SK-N-SH (cell line): Measurements from ENCODE around the gene ZBTB16. TPM values are rescaled to one million over a fixed set of nuclear protein-coding genes. Genes with fewer than 3 reads are reported as not detected.

Experiments
- CTCF ChIA-PET: fragments of 300-600, 350-600 bp; formaldehyde crosslinking; extraction: SDS; loops from one replicate; lab custom pipeline; 2021; lab: Yijun Ruan, JAX
- POLR2A ChIA-PET: fragments of 350-600 bp; sonication (Branson Sonifier 250); formaldehyde crosslinking; extraction: SDS; loops from one replicate; lab custom pipeline; 2020; ENCODE audit warnings: antibody characterized with exemption, inconsistent platforms; lab: Yijun Ruan, JAX
- DNase-seq: peaks from one replicate; pipeline ENCODE4 v3.0.0; 2012
- H2AFZ ChIP-seq: fragments of 200-600 bp; sonication (generic); 2 replicates; pipeline ENCODE4 v1.8.1; 2016; ENCODE audit warnings: antibody characterized with exemption, mild to moderate bottlenecking, low read depth
- H3F3A ChIP-seq: fragments of 200-600 bp; sonication (generic); replicated peaks from 2 replicates; pipeline ENCODE3; 2016; ENCODE audit warnings: antibody characterized with exemption, mild to moderate bottlenecking; ENCODE audit not compliant: insufficient read depth
- H3K27ac ChIP-seq, 2 experiments: fragments of 200-500 bp in 1 of 2; fragments of 200-600 bp in 1 of 2; sonication (Bioruptor generic) in 1 of 2; sonication (generic), shearing (Covaris generic) in 1 of 2; 2 replicates each; pipeline versions ENCODE4 v1.5.1 to v1.6.1; 2014 to 2016; ENCODE audit warnings: low read depth in 2 of 2, inconsistent platforms in 1 of 2, low read length in 1 of 2, mild to moderate bottlenecking in 1 of 2, mixed read lengths in 1 of 2
- H3K27me3 ChIP-seq: fragments of 200-600 bp; sonication (generic), shearing (Covaris generic); 2 replicates; pipeline ENCODE4 v1.6.1; 2016; ENCODE audit warnings: mixed run types; ENCODE audit not compliant: insufficient read depth
- H3K36me3 ChIP-seq, 2 experiments: fragments of 200-500 bp in 1 of 2; fragments of 200-600 bp in 1 of 2; sonication (Bioruptor generic) in 1 of 2; sonication (generic) in 1 of 2; replicated peaks in 1 of 2; 2 replicates each; pipeline versions ENCODE3 to v1.5.1; 2014 to 2016; ENCODE audit warnings: low read length in 1 of 2, mild to moderate bottlenecking in 1 of 2; ENCODE audit not compliant: insufficient read depth in 2 of 2, control insufficient read depth in 1 of 2
- H3K4me1 ChIP-seq, 2 experiments: fragments of 200-500 bp in 1 of 2; fragments of 200-600 bp in 1 of 2; sonication (Bioruptor generic) in 1 of 2; sonication (generic), shearing (Covaris generic) in 1 of 2; 2 replicates each; pipeline versions ENCODE4 v1.5.1 to v1.6.1; 2014 to 2016; ENCODE audit warnings: low read depth in 1 of 2, low read length in 1 of 2, mixed run types in 1 of 2; ENCODE audit not compliant: insufficient read depth in 2 of 2, control insufficient read depth in 1 of 2
- H3K4me2 ChIP-seq: fragments of 200-600 bp; sonication (generic), shearing (Covaris generic); 2 replicates; pipeline ENCODE4 v1.6.1; 2017; ENCODE audit warnings: mixed run types
- H3K4me3 ChIP-seq, 2 experiments: fragments of 200-500 bp in 1 of 2; fragments of 200-600 bp in 1 of 2; sonication (Bioruptor generic) in 1 of 2; sonication (generic), shearing (Covaris generic) in 1 of 2; 2 replicates each; pipeline versions ENCODE4 v1.5.1 to v1.8.1; 2014 to 2016; ENCODE audit warnings: low read depth in 2 of 2, inconsistent platforms in 1 of 2, low read length in 1 of 2, mild to moderate bottlenecking in 1 of 2, mixed read lengths in 1 of 2, moderate library complexity in 1 of 2
- H3K79me2 ChIP-seq: fragments of 200-600 bp; sonication (generic); 2 replicates; pipeline ENCODE4 v1.8.1; 2017; ENCODE audit warnings: mild to moderate bottlenecking; ENCODE audit not compliant: insufficient read depth
- H3K9ac ChIP-seq: fragments of 200-600 bp; sonication (generic); 2 replicates; pipeline ENCODE4 v1.6.1; 2017; ENCODE audit warnings: mixed run types
- H3K9me2 ChIP-seq: fragments of 200-600 bp; sonication (generic); 2 replicates; pipeline ENCODE4 v1.6.1; 2017; ENCODE audit warnings: mixed run types
- H3K9me3 ChIP-seq: fragments of 200-600 bp; sonication (generic); 2 replicates; pipeline ENCODE4 v1.6.1; 2017; ENCODE audit warnings: mixed run types, mild to moderate bottlenecking, moderate library complexity
- H4K20me1 ChIP-seq: fragments of 200-600 bp; sonication (generic); 2 replicates; pipeline ENCODE4 v1.6.1; 2017; ENCODE audit warnings: mild to moderate bottlenecking, mixed run types; ENCODE audit not compliant: insufficient read depth
- EP300 ChIP-seq, 2 experiments: IDR thresholded peaks; 2 replicates each; pipeline versions ENCODE4 v1.4.0 to v1.6.1; 2012; ENCODE audit warnings: borderline replicate concordance in 1 of 2, low read depth in 1 of 2, low read length in 1 of 2
- JUND ChIP-seq: IDR thresholded peaks from 2 replicates; pipeline ENCODE4 v1.4.0; 2012
- MEF2A ChIP-seq: IDR thresholded peaks from 2 replicates; pipeline ENCODE4 v1.4.0; 2012; ENCODE audit warnings: low read depth, borderline replicate concordance
- NFIC ChIP-seq: IDR thresholded peaks from 2 replicates; pipeline ENCODE4 v1.4.0; 2012; ENCODE audit warnings: borderline replicate concordance
- RAD21 ChIP-seq: IDR thresholded peaks from 2 replicates; pipeline ENCODE4 v1.6.1; 2012; ENCODE audit warnings: mild to moderate bottlenecking, low read length
- USF1 ChIP-seq: IDR thresholded peaks from 2 replicates; pipeline ENCODE4 v1.4.0; 2012; ENCODE audit warnings: low read depth, borderline replicate concordance
- YY1 ChIP-seq: IDR thresholded peaks from 2 replicates; pipeline ENCODE4 v1.4.0; 2012; ENCODE audit warnings: low read depth, mild to moderate bottlenecking
- WGBS: methylation state at CpG from one replicate; pipeline ENCODE4 v1.1.6; 2017; ENCODE audit warnings: low lambda C conversion rate; 5-methylcytosine and 5-hydroxymethylcytosine counted together
- polyA plus RNA-seq, 3 experiments: library from polyadenylated mRNA; depleted of rRNA; stranded (reverse); fragments of >200 nt; gene quantifications; 2 replicates each; pipeline ENCODE4 v1.2.3, GENCODE V29; 2012
- TF ChIP-seq, protein P1 (sequence below): IDR thresholded peaks from 2 replicates; pipeline ENCODE4; 2012
- TF ChIP-seq, protein P2 (sequence below): IDR thresholded peaks from 2 replicates; pipeline ENCODE4 v1.4.0; 2012; ENCODE audit warnings: low read depth, borderline replicate concordance

Gene ZBTB16
- polyA plus RNA-seq, 1 of the 3 experiments (the other 2 are of a cell fraction) = not detected

DNA sequence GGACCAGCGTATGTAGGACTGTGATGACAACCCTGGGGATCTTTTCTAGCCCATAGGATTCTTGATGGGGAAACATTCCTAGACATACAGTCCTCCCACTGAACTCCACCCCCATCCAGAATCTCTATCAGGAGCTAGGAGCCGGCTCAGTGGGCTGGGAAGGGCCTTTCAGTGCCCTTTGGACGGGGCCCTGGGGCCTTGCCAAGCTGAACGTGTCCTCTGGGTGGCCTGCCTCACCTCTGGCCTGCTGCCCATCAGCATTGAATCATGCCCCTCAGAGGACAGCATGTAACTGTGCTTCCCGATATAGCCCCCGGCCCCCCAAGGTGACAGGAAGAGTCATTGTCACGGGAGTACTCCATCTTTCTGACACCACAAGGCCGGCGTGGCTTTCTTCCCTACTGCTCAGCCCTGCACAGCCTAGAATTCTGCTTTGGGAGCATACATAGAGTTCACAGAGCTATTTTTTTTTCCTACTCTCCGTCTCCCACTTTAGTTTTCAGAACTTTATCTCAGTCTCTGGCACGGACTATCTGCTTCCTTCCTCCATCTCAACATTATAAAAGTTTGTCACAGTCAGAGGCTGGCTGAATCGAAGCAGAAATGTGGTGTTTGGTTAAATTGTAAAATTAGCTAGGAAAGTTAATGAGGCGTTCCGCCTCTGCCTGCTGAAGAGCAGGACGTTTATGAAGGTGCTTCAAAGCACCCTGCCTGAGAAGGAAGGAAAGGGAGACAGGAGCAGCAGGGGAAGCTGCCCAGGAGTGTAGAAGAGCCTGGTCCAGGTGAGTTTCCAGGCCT is 111.9 kb downstream of the ZBTB16 start (continued):
- TF ChIP-seq USF1 (no peak), EP300 (IDR thresholded peaks at IDR 0.05; ENCODE audit: borderline replicate concordance in 1 of 2, low read depth in 1 of 2, low read length in 1 of 2) (no peak), RAD21 (no peak), JUND (no peak)
- TF ChIP-seq, protein P1, sequence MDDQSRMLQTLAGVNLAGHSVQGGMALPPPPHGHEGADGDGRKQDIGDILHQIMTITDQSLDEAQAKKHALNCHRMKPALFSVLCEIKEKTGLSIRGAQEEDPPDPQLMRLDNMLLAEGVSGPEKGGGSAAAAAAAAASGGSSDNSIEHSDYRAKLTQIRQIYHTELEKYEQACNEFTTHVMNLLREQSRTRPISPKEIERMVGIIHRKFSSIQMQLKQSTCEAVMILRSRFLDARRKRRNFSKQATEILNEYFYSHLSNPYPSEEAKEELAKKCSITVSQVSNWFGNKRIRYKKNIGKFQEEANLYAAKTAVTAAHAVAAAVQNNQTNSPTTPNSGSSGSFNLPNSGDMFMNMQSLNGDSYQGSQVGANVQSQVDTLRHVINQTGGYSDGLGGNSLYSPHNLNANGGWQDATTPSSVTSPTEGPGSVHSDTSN = no peak

GRCh38 chr11:114172055-114172861 is 112.7 kb downstream of the ZBTB16 start:
- H3K9me2 ChIP-seq = no peaks in the 10 kb centered on the region
- POLR2A ChIA-PET = interaction anchor here (1.8 kb wide), 1 partner anchor 11 kb away, joined by 4 read pairs; no protein-coding TSS in a partner anchor
- H3K27ac ChIP-seq = no peak overlapping the region
- CTCF ChIA-PET = interaction anchor here (1.0 to 3.3 kb wide), 6 partner anchors 8 to 178 kb away, joined by 3 to 20 read pairs (median 7); no protein-coding TSS in a partner anchor
- H3K79me2 ChIP-seq = no peaks in the 10 kb centered on the region
- H4K20me1 ChIP-seq = 0 out of 2 replicates have a peak, but pooled peaks cover 2% of the 10 kb centered on the region
- no peak overlapping the region for H3K4me3 ChIP-seq
- no peaks in the 10 kb centered on the region for H3K9me3 ChIP-seq
- no peaks in the 10 kb centered on the region for H3K36me3 ChIP-seq
- TF ChIP-seq JUND (no peak), YY1 (no peak), MEF2A (no peak), NFIC (no peak), RAD21 (no peak)
- TF ChIP-seq, protein P2, sequence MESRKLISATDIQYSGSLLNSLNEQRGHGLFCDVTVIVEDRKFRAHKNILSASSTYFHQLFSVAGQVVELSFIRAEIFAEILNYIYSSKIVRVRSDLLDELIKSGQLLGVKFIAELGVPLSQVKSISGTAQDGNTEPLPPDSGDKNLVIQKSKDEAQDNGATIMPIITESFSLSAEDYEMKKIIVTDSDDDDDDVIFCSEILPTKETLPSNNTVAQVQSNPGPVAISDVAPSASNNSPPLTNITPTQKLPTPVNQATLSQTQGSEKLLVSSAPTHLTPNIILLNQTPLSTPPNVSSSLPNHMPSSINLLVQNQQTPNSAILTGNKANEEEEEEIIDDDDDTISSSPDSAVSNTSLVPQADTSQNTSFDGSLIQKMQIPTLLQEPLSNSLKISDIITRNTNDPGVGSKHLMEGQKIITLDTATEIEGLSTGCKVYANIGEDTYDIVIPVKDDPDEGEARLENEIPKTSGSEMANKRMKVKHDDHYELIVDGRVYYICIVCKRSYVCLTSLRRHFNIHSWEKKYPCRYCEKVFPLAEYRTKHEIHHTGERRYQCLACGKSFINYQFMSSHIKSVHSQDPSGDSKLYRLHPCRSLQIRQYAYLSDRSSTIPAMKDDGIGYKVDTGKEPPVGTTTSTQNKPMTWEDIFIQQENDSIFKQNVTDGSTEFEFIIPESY = no peak
- peaks cover 60% of the 10 kb centered on the region for H3K27me3 ChIP-seq
- H3K4me2 ChIP-seq = no peak overlapping the region
- H2AFZ ChIP-seq = no peak overlapping the region; the same call in 1 of the 2 replicates
- 50% methylated on average over 14 of the region's 14 CpGs for WGBS
- DNase-seq = no peak
- H3F3A ChIP-seq = no peaks in the 10 kb centered on the region
- peaks cover 2 to 7% of the 10 kb centered on the region in 2 experiments; a peak in 3 of 4 replicates for H3K4me1 ChIP-seq
- no peak overlapping the region for H3K9ac ChIP-seq
